HG02943 (cell line): ENCODE results near the gene KIAA0753.
"Not testable (repeated sequence)": the region's sequence is repeated elsewhere in the genome, so short reads cannot be mapped to it uniquely, and the experiment has no call there.

Experiments used
- ATAC-seq: cut with Tn5 transposase; IDR thresholded peaks from one replicate; pipeline ENCODE4 v1.9.1; 2021; ENCODE audit warnings: mild to moderate bottlenecking, low read depth, moderate library complexity; ENCODE audit not compliant: unreplicated experiment

The KIAA0753 gene

GRCh38 chr17:6573982-6574686 is 66.4 kb downstream of the KIAA0753 start:
- ATAC-seq = no peak

- not testable (repeated sequence) for ATAC-seq
These were observed 67.0 kb downstream of the KIAA0753 start for GRCh38 chr17:6573495-6573894.

- no peak for ATAC-seq
These were observed 67.5 kb downstream of the KIAA0753 start for GRCh38 chr17:6572972-6573370.

- ATAC-seq = no peak
These were observed 69.1 kb downstream of the KIAA0753 start for GRCh38 chr17:6571452-6571781.

- ATAC-seq = no peak
These were observed 69.6 kb downstream of the KIAA0753 start for GRCh38 chr17:6570731-6571451.

GRCh38 chr17:6569370-6570285 is 70.9 kb downstream of the KIAA0753 start:
- ATAC-seq = no peak

GRCh38 chr17:6568184-6568758 is 72.2 kb downstream of the KIAA0753 start:
- no peak for ATAC-seq

GRCh38 chr17:6567528-6568183 is 72.9 kb downstream of the KIAA0753 start:
- ATAC-seq = no peak

- ATAC-seq = no peak
These were observed 79.1 kb downstream of the KIAA0753 start for GRCh38 chr17:6561446-6561845.

GRCh38 chr17:6560496-6560895 is 80.0 kb downstream of the KIAA0753 start:
- ATAC-seq = no peak

- ATAC-seq = no peak
These were observed 80.7 kb downstream of the KIAA0753 start for GRCh38 chr17:6559753-6560215.

GRCh38 chr17:6558932-6559752 is 81.4 kb downstream of the KIAA0753 start:
- no peak for ATAC-seq

GRCh38 chr17:6558276-6558675 is 82.2 kb downstream of the KIAA0753 start:
- no peak for ATAC-seq

- ATAC-seq = no peak
These were observed 83.5 kb downstream of the KIAA0753 start for GRCh38 chr17:6557040-6557438.

GRCh38 chr17:6556121-6557039 is 84.1 kb downstream of the KIAA0753 start, which contains the start of gene PITPNM3:
Gene PITPNM3, minus strand, starts transcription at chr17:6556555. Its CDS starts 149 bp downstream, at chr17:6556406.
- ATAC-seq = no peak

- ATAC-seq = no peak
These were observed 85.0 kb downstream of the KIAA0753 start for GRCh38 chr17:6555331-6556120.

- no peak for ATAC-seq
These were observed 85.6 kb downstream of the KIAA0753 start for GRCh38 chr17:6554871-6555330.
